Vagina (tissue), 2 donors: ENCODE data around the gene ANAPC15.

ENCODE experiments used
- POLR2AphosphoS5 ChIP-seq, 2 donors: sonication (generic); formaldehyde crosslinking; IDR thresholded peaks; one replicate each; pipeline ENCODE4 v1.9.0; 2017; ENCODE audit warnings: antibody characterized with exemption in 2 of 2, mild to moderate bottlenecking in 2 of 2, low read depth in 1 of 2; ENCODE audit not compliant: insufficient read depth in 1 of 2
- TF ChIP-seq, protein P1 (sequence below), 3 experiments: fragments of 450-650 bp in 2 of 3; fragments of 200-600 bp in 1 of 3; sonication (generic) in 1 of 3; IDR thresholded peaks; one replicate each; pipeline ENCODE4 v1.5.1; 2017 to 2019; ENCODE audit warnings: antibody characterized with exemption in 3 of 3, mild to moderate bottlenecking in 2 of 3, moderate library complexity in 2 of 3

DNA sequence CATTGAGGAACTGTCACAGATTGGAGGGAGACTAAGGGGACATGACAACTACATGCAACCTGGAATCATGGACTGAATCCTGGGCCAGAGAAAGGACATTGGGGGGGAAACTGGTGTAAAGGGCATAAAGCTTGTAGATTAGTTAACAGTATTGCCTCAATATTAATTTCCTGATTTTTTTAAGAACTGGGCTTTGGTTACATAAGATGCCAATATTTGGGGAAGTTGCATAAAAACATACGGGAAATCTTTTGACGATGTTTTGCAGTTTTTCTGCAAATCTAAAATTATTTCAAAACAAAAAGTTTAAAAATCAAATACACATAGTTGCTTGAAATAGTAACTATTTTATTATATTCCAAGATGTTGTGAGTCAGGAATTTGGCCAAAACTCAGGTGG lies 20.2 kb upstream of the ANAPC15 start:
- TF ChIP-seq, protein P1, sequence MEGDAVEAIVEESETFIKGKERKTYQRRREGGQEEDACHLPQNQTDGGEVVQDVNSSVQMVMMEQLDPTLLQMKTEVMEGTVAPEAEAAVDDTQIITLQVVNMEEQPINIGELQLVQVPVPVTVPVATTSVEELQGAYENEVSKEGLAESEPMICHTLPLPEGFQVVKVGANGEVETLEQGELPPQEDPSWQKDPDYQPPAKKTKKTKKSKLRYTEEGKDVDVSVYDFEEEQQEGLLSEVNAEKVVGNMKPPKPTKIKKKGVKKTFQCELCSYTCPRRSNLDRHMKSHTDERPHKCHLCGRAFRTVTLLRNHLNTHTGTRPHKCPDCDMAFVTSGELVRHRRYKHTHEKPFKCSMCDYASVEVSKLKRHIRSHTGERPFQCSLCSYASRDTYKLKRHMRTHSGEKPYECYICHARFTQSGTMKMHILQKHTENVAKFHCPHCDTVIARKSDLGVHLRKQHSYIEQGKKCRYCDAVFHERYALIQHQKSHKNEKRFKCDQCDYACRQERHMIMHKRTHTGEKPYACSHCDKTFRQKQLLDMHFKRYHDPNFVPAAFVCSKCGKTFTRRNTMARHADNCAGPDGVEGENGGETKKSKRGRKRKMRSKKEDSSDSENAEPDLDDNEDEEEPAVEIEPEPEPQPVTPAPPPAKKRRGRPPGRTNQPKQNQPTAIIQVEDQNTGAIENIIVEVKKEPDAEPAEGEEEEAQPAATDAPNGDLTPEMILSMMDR (IDR thresholded peaks at IDR 0.05) = no peak
- no peak for TF ChIP-seq POLR2AphosphoS5 (IDR thresholded peaks at IDR 0.05; ENCODE audit: insufficient read depth in 1 of 2, low read depth in 1 of 2)
